Suprapubic skin (tissue), 3 donors: ENCODE data around the gene BGN.

Source experiments
- EP300 ChIP-seq: sonication (generic); formaldehyde crosslinking; IDR thresholded peaks from one replicate; pipeline ENCODE4 v1.6.1; 2017; ENCODE audit warnings: antibody characterized with exemption
- POLR2A ChIP-seq, 2 donors: fragments of 450-650 bp; IDR thresholded peaks; one replicate each; pipeline ENCODE4 v1.6.1; 2017; ENCODE audit warnings: antibody characterized with exemption in 2 of 2, mild to moderate bottlenecking in 2 of 2, moderate library complexity in 2 of 2
- TF ChIP-seq, protein P1 (sequence below), 2 donors: fragments of 200-600 bp in 1 of 2; fragments of 450-650 bp in 1 of 2; sonication (generic) in 1 of 2; IDR thresholded peaks; one replicate each; pipeline ENCODE4 v1.5.1; 2016 to 2019; ENCODE audit warnings: antibody characterized with exemption in 2 of 2, mild to moderate bottlenecking in 1 of 2, moderate library complexity in 1 of 2

DNA sequence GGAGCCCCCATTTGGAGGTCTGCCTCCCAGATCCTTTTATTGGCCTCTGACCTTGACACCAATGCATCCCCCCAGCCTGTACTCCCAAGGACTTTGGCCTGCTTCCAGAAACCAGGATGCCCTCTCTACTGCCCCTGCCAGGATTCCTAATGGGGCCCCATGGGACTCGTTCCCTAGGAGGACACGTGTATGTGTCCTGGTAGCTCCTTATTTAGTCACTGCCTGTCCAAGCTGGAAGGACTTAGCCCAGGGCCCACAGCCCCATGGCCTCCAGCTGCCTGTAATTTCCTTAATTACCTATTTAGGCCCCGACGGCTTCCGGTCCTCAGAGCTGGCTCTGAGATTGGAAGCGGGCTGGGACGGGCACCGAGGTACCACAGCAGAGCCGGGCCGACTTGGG is 32.0 kb downstream of the BGN start:
- TF ChIP-seq POLR2A (IDR thresholded peaks at IDR 0.05) (no peak), EP300 (no peak)
- TF ChIP-seq, protein P1, sequence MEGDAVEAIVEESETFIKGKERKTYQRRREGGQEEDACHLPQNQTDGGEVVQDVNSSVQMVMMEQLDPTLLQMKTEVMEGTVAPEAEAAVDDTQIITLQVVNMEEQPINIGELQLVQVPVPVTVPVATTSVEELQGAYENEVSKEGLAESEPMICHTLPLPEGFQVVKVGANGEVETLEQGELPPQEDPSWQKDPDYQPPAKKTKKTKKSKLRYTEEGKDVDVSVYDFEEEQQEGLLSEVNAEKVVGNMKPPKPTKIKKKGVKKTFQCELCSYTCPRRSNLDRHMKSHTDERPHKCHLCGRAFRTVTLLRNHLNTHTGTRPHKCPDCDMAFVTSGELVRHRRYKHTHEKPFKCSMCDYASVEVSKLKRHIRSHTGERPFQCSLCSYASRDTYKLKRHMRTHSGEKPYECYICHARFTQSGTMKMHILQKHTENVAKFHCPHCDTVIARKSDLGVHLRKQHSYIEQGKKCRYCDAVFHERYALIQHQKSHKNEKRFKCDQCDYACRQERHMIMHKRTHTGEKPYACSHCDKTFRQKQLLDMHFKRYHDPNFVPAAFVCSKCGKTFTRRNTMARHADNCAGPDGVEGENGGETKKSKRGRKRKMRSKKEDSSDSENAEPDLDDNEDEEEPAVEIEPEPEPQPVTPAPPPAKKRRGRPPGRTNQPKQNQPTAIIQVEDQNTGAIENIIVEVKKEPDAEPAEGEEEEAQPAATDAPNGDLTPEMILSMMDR (IDR thresholded peaks at IDR 0.05) = no peak
